ENCODE measurements around the gene VMAC. TPM values are rescaled to one million over a fixed set of nuclear protein-coding genes. Genes with fewer than 3 reads are reported as not detected.

The VMAC gene
- total and polyA plus RNA-seq, 2 of the 8 experiments (the other 6 are each of a cell fraction or from before 2014, with no cell fraction given), result 1.3 to 2.2 TPM

- H3K4me3 ChIP-seq (ENCODE audit: extremely low read depth in 1 of 4, insufficient read depth in 2 of 4, low read depth in 3 of 4, low read length in 4 of 4), result no peak overlapping the region
- H3K9me3 ChIP-seq (ENCODE audit: insufficient read depth in 2 of 2, low read depth in 1 of 2, low read length in 1 of 2), result no peaks in the 10 kb centered on the region
- H3K23ac ChIP-seq (ENCODE audit: insufficient read length), result no peak overlapping the region
- no peak overlapping the region for H3K18ac ChIP-seq (ENCODE audit: extremely low read depth, low read length)
- FAIRE-seq (no peak), DNase-seq (ENCODE audit: low read depth in 1 of 2, low spot score in 2 of 2) (no peak)
- H3K9ac ChIP-seq (replicated peaks in 1 of 4; ENCODE audit: extremely low read depth in 1 of 4, low read depth in 3 of 4, low read length in 3 of 4), result no peak overlapping the region
- no peaks in the 10 kb centered on the region for H3K4me1 ChIP-seq (replicated peaks in 1 of 4; ENCODE audit: control insufficient read depth in 3 of 4, insufficient read depth in 4 of 4, low read length in 3 of 4)
- no peak overlapping the region for H4K5ac ChIP-seq (ENCODE audit: insufficient read length, low read depth, low read length)
- H3K79me1 ChIP-seq (ENCODE audit: low read depth, low read length), result no peaks in the 10 kb centered on the region
- H4K8ac ChIP-seq (ENCODE audit: extremely low read depth, insufficient read depth, low read length), result no peak overlapping the region
- H2AFZ ChIP-seq (ENCODE audit: low read length), result no peak overlapping the region
- no peaks in the 10 kb centered on the region for H3K27me3 ChIP-seq (replicated peaks in 1 of 4; ENCODE audit: control insufficient read depth in 3 of 4, extremely low read depth in 1 of 4, insufficient read depth in 3 of 4, low read length in 3 of 4)
- WGBS, 2 experiments (ENCODE audit: extremely low coverage in 1 of 2, insufficient coverage in 1 of 2, insufficient read length in 1 of 2, insufficient replicate concordance in 2 of 2, low coverage in 1 of 2, low lambda C conversion rate in 2 of 2, missing lambda C conversion rate in 1 of 2), result 92% methylated on average over 14 of the region's 14 CpGs; no CpG with 5 or more reads in 1 of the 2 experiments
- peaks cover 3 to 31% (median 17%) of the 10 kb centered on the region in 4 experiments; a peak in 7 of 8 replicates for H3K36me3 ChIP-seq (ENCODE audit: control insufficient read depth in 2 of 4, insufficient read depth in 4 of 4, low read length in 3 of 4)
- CTCF ChIA-PET (ENCODE audit: partially characterized antibody), result interaction anchor here (0.7 kb wide), 3 partner anchors 13 to 121 kb away, joined by 3 to 4 read pairs (median 3); no protein-coding TSS in a partner anchor
- peaks cover 3 to 6% of the 10 kb centered on the region in 2 experiments for H4K20me1 ChIP-seq (replicated peaks in 1 of 2; ENCODE audit: control insufficient read depth in 1 of 2, insufficient read depth in 2 of 2, low read length in 2 of 2)
- POLR2A ChIA-PET (ENCODE audit: partially characterized antibody), result interaction anchor here (0.6 kb wide), 1 partner anchor 579 kb away, joined by 3 read pairs; no protein-coding TSS in a partner anchor
- no peak overlapping the region for H3K4ac ChIP-seq (replicated peaks; ENCODE audit: insufficient read length, low read depth, low read length)
- no peak overlapping the region for H2BK120ac ChIP-seq (replicated peaks; ENCODE audit: low read depth, low read length)
- H3K27ac ChIP-seq (ENCODE audit: low read depth, low read length), result no peak overlapping the region
- H3K23me2 ChIP-seq (ENCODE audit: low read depth, low read length), result no peaks in the 10 kb centered on the region
- no peak overlapping the region for H2BK5ac ChIP-seq (ENCODE audit: low read depth, low read length)
- no peak overlapping the region for H3K56ac ChIP-seq (replicated peaks; ENCODE audit: insufficient read length, low read depth, low read length)
- no peaks in the 10 kb centered on the region for H3K79me2 ChIP-seq (ENCODE audit: control insufficient read depth in 1 of 2, insufficient read depth in 2 of 2, low read length in 2 of 2)
- H3K14ac ChIP-seq (ENCODE audit: insufficient read length), result no peak overlapping the region
- no peak overlapping the region for H2BK12ac ChIP-seq (ENCODE audit: low read depth, low read length)
- no peak overlapping the region for H3K4me2 ChIP-seq (ENCODE audit: insufficient read depth in 1 of 2, low read depth in 2 of 2, low read length in 2 of 2)
- no peak overlapping the region for H2BK15ac ChIP-seq (ENCODE audit: low read length)
- H2BK20ac ChIP-seq (ENCODE audit: low read length), result no peak overlapping the region
- H4K91ac ChIP-seq (replicated peaks; ENCODE audit: insufficient read length, low read length), result no peak overlapping the region
- H2AK5ac ChIP-seq (ENCODE audit: low read depth, low read length), result no peak overlapping the region
- TF ChIP-seq TAF1 (IDR thresholded peaks at IDR 0.05; ENCODE audit: low read depth, low read length) (no peak), BCL11A (IDR thresholded peaks at IDR 0.05; ENCODE audit: low read depth in 2 of 2, low read length in 2 of 2) (no peak), POLR2A (IDR thresholded peaks at IDR 0.05; ENCODE audit: control extremely low read depth in 1 of 2, low read depth in 2 of 2, low read length in 2 of 2) (no peak), SRF (IDR thresholded peaks at IDR 0.05; ENCODE audit: low read depth, low read length) (no peak), EP300 (IDR thresholded peaks at IDR 0.05; ENCODE audit: borderline replicate concordance in 1 of 2, low read depth in 2 of 2, low read length in 2 of 2) (no peak), RFX5 (IDR thresholded peaks at IDR 0.05; ENCODE audit: borderline replicate concordance, low read depth, low read length) (no peak), ZNF274 (IDR thresholded peaks at IDR 0.05; ENCODE audit: borderline replicate concordance, extremely low read depth, low read length) (no peak), HDAC6 (IDR thresholded peaks at IDR 0.05; ENCODE audit: low read depth, low read length) (no peak), SUZ12 (IDR thresholded peaks at IDR 0.05; ENCODE audit: low read length) (no peak), BACH1 (IDR thresholded peaks at IDR 0.05; ENCODE audit: low read length) (no peak), ATF2 (IDR thresholded peaks at IDR 0.05; ENCODE audit: low read length) (no peak), CHD2 (IDR thresholded peaks at IDR 0.05; ENCODE audit: low read length) (no peak), GABPA (IDR thresholded peaks at IDR 0.05; ENCODE audit: borderline replicate concordance, insufficient read depth, low read length) (no peak)
Observed at GRCh38 chr19:5916181-5916708, 11.6 kb downstream of the VMAC start.
